NT2/D1 (cell line): ENCODE measurements around the gene DAB2IP.

Source experiments
- SUZ12 ChIP-seq: IDR thresholded peaks from 2 replicates; pipeline ENCODE4 v1.6.1; 2011; ENCODE audit not compliant: insufficient read length, insufficient read depth; ENCODE audit errors: extremely low read depth
- YY1 ChIP-seq: IDR thresholded peaks from 2 replicates; pipeline ENCODE4 v1.6.1; 2011; ENCODE audit not compliant: insufficient read length, insufficient read depth

GRCh38 chr9:121744687-121745395 lies 93.4 kb downstream of the DAB2IP start:
- TF ChIP-seq SUZ12 (no peak), YY1 (no peak)
